Measurements from ENCODE around the gene SLC24A3. TPM values are rescaled to one million over a fixed set of nuclear protein-coding genes. Genes with fewer than 3 reads are reported as not detected.

Gene SLC24A3
- total RNA-seq: 12.8 TPM

GRCh38 chr20:19212469-19212815 lies at the start of gene SLC24A3:
SLC24A3 (plus strand) TSS chr20:19212642.

GRCh38 chr20:19758133-19758500 lies 545.7 kb downstream of the SLC24A3 start, which contains the start of gene RIN2:
RIN2 (plus strand) TSS chr20:19758258; CDS start chr20:19889602, 131,344 bp downstream.

Data from camera-type eye (tissue), 1 donor.